IPS-11a (cell line): ENCODE measurements around the gene SLC38A3.

Experiments
- H3K4me3 ChIP-seq: one replicate; pipeline ENCODE4 v1.5.1; 2013; ENCODE audit warnings: low read depth, low read length, control low read depth

The SLC38A3 gene

GRCh38 chr3:50204804-50205412 is at the start of gene SLC38A3:
SLC38A3 (plus strand) TSS chr3:50205271; CDS start chr3:50214200, 8,929 bp downstream.
- H3K4me3 ChIP-seq = peak within 1 kb of the TSS; percentile 30

- H3K4me3 ChIP-seq = peak overlapping the region; percentile 75
These were observed 49.6 kb upstream of the SLC38A3 start for GRCh38 chr3:50155491-50155878.

- H3K4me3 ChIP-seq = peak overlapping the region; percentile 75
These were observed 49.2 kb upstream of the SLC38A3 start for GRCh38 chr3:50155891-50156290.

GRCh38 chr3:50156549-50157493 is 48.2 kb upstream of the SLC38A3 start:
- H3K4me3 ChIP-seq = peak overlapping the region; percentile 31

- no peak overlapping the region for H3K4me3 ChIP-seq
These were observed 47.1 kb upstream of the SLC38A3 start for GRCh38 chr3:50157827-50158529.

GRCh38 chr3:50158530-50159146 is 46.4 kb upstream of the SLC38A3 start:
- no peak overlapping the region for H3K4me3 ChIP-seq

- H3K4me3 ChIP-seq = no peak overlapping the region
These were observed 44.5 kb upstream of the SLC38A3 start for GRCh38 chr3:50160561-50160983.

GRCh38 chr3:50161320-50161719 is 43.8 kb upstream of the SLC38A3 start:
- H3K4me3 ChIP-seq = no peak overlapping the region

GRCh38 chr3:50162034-50162883 is 42.8 kb upstream of the SLC38A3 start:
- H3K4me3 ChIP-seq = no peak overlapping the region

GRCh38 chr3:50163572-50164455 is 41.3 kb upstream of the SLC38A3 start:
- no peak overlapping the region for H3K4me3 ChIP-seq

- H3K4me3 ChIP-seq = no peak overlapping the region
These were observed 40.6 kb upstream of the SLC38A3 start for GRCh38 chr3:50164481-50164880.

- H3K4me3 ChIP-seq = no peak overlapping the region
These were observed 39.8 kb upstream of the SLC38A3 start for GRCh38 chr3:50164984-50165909.

GRCh38 chr3:50165910-50166538 is 39.0 kb upstream of the SLC38A3 start:
- H3K4me3 ChIP-seq = no peak overlapping the region

- no peak overlapping the region for H3K4me3 ChIP-seq
These were observed 38.5 kb upstream of the SLC38A3 start for GRCh38 chr3:50166620-50167019.

- H3K4me3 ChIP-seq = no peak overlapping the region
These were observed 37.8 kb upstream of the SLC38A3 start for GRCh38 chr3:50167069-50167840.

GRCh38 chr3:50167841-50168209 is 37.2 kb upstream of the SLC38A3 start:
- no peak overlapping the region for H3K4me3 ChIP-seq

- no peak overlapping the region for H3K4me3 ChIP-seq
These were observed 36.7 kb upstream of the SLC38A3 start for GRCh38 chr3:50168388-50168787.
